Esophagus squamous epithelium (tissue), 5 donors: Measurements from ENCODE around the gene ST6GAL1. TPM values are rescaled to one million over a fixed set of nuclear protein-coding genes. Genes with fewer than 3 reads are reported as not detected.
"Not testable (repeated sequence)": the region's sequence is repeated elsewhere in the genome, so short reads cannot be mapped to it uniquely, and the experiment has no call there.

Experiments
- DNase-seq: peaks from one replicate; lab custom pipeline; 2025; lab: John Stamatoyannopoulos, UW
- H3K27ac ChIP-seq, 4 donors: fragments of 200-600 bp; sonication (generic); one replicate each; pipeline ENCODE4 v1.5.1; 2016 to 2019; ENCODE audit warnings: mild to moderate bottlenecking in 1 of 4
- H3K27me3 ChIP-seq, 4 donors: fragments of 200-600 bp; sonication (generic); 1 replicate in 3 of 4; 2 replicates in 1 of 4; pipeline versions ENCODE4 v1.5.1 to v1.6.0; 2017 to 2021; ENCODE audit warnings: antibody characterized with exemption in 1 of 4
- H3K36me3 ChIP-seq, 3 donors: fragments of 200-600 bp; sonication (generic); one replicate each; pipeline ENCODE4 v1.5.1; 2016 to 2019
- H3K4me1 ChIP-seq, 3 donors: fragments of 200-600 bp; sonication (generic); one replicate each; pipeline ENCODE4 v1.5.1; 2017 to 2019
- H3K4me3 ChIP-seq, 4 donors: fragments of 200-600 bp; sonication (generic); 1 replicate in 3 of 4; 2 replicates in 1 of 4; pipeline ENCODE4 v1.5.1; 2016 to 2019; ENCODE audit warnings: mild to moderate bottlenecking in 2 of 4, moderate library complexity in 1 of 4
- H3K9me3 ChIP-seq, 3 donors: fragments of 200-600 bp; sonication (generic); one replicate each; pipeline ENCODE4 v1.5.1; 2016 to 2019
- POLR2A ChIP-seq, 4 donors: fragments of 450-650 bp; IDR thresholded peaks; one replicate each; pipeline ENCODE4 v1.6.1; 2017; ENCODE audit warnings: antibody characterized with exemption in 4 of 4, mild to moderate bottlenecking in 4 of 4, moderate library complexity in 3 of 4
- WGBS, 2 donors: methylation state at CpG; one replicate each; pipeline ENCODE4 v1.1.5; 2018; 5-methylcytosine and 5-hydroxymethylcytosine counted together
- intact Hi-C: fragments of 100-400 bp; cut with DNase I; formaldehyde crosslinking; loops from one replicate; pipeline ENCODE4 v1.15.0; 2022
- total RNA-seq, 4 donors: library from RNA; depleted of rRNA; stranded (reverse); fragments of >200 nt; gene quantifications; one replicate each; pipeline ENCODE4 v1.1.0, GENCODE V29; 2016
- TF ChIP-seq, protein P1 (sequence below), 6 experiments: fragments of 450-650 bp in 4 of 6; fragments of 200-600 bp in 2 of 6; sonication (generic) in 2 of 6; IDR thresholded peaks; one replicate each; pipeline ENCODE4 v1.5.1; 2016 to 2019; ENCODE audit warnings: antibody characterized with exemption in 6 of 6, mild to moderate bottlenecking in 4 of 6, moderate library complexity in 4 of 6
- donor health status: DM: yes; HTN: yes; CAD: no.

The ST6GAL1 gene
- total RNA-seq, 4 donors from 2014 or later: 6.0 to 44.2 (median 15.2) TPM

GRCh38 chr3:187049462-187050101 is 119.3 kb downstream of the ST6GAL1 start:
- intact Hi-C loops: no loop called here
- peaks cover 0 to 30% (median 0%) of the 10 kb centered on the region in 3 donors for H3K36me3 ChIP-seq
- DNase-seq: no peak
- H3K27ac ChIP-seq: no peak overlapping the region
- no peaks in the 10 kb centered on the region for H3K27me3 ChIP-seq
- TF ChIP-seq, protein P1, sequence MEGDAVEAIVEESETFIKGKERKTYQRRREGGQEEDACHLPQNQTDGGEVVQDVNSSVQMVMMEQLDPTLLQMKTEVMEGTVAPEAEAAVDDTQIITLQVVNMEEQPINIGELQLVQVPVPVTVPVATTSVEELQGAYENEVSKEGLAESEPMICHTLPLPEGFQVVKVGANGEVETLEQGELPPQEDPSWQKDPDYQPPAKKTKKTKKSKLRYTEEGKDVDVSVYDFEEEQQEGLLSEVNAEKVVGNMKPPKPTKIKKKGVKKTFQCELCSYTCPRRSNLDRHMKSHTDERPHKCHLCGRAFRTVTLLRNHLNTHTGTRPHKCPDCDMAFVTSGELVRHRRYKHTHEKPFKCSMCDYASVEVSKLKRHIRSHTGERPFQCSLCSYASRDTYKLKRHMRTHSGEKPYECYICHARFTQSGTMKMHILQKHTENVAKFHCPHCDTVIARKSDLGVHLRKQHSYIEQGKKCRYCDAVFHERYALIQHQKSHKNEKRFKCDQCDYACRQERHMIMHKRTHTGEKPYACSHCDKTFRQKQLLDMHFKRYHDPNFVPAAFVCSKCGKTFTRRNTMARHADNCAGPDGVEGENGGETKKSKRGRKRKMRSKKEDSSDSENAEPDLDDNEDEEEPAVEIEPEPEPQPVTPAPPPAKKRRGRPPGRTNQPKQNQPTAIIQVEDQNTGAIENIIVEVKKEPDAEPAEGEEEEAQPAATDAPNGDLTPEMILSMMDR (IDR thresholded peaks at IDR 0.05): no peak
- no peak for TF ChIP-seq POLR2A (IDR thresholded peaks at IDR 0.05)
- 74 to 98% methylated on average over 5 of the region's 5 CpGs for WGBS, 2 donors
- H3K9me3 ChIP-seq: peaks cover 0 to 12% (median 0%) of the 10 kb centered on the region in 3 donors
- H3K4me1 ChIP-seq: peaks cover 0 to 5% (median 0%) of the 10 kb centered on the region in 3 donors
- no peak overlapping the region for H3K4me3 ChIP-seq

- Histone ChIP-seq H3K4me1 (no peaks in the 10 kb centered on the region), H3K36me3 (peaks cover 0 to 35% (median 0%) of the 10 kb centered on the region in 3 donors), H3K27ac (no peak overlapping the region), H3K4me3 (no peak overlapping the region), H3K27me3 (no peaks in the 10 kb centered on the region), H3K9me3 (peaks cover 0 to 14% (median 0%) of the 10 kb centered on the region in 3 donors)
- TF ChIP-seq, protein P1 (IDR thresholded peaks at IDR 0.05): no peak
- TF ChIP-seq POLR2A (IDR thresholded peaks at IDR 0.05): no peak
- no peak for DNase-seq
- WGBS, 2 donors: 91 to 96% methylated on average over 5 of the region's 5 CpGs
- intact Hi-C loops: no loop called here
Observed at GRCh38 chr3:187051066-187051465, 120.7 kb downstream of the ST6GAL1 start.

DNA sequence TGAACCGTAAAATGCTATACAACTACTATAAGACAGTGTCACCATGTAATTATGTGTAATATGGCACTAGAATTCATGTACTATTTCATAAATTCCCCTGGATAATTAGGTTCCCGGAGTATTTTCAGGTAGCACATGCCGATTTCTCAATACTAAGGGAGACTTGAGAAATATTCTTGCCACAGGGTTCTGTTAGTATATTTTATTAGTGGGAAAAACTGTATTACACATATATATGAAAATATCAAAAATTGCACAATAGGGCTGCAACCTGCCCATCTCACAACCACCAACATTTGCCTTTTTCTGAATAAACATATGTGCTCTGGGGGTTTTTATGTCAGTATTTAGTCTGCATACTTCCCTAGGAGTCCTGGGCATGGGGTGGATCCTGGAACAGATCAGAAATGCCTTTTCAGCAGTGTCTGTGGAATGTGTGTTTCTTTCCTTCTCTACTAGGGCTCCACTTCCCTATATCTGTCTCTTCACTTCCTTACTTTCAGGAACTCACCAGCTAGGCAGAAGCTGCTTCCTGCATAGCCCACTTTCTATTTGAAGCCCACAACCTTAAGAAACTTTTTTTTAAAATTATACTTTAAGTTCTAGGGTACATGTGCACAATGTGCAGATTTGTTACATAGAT is 121.5 kb downstream of the ST6GAL1 start:
- WGBS, 2 donors: 84 to 86% methylated on average over 3 of the region's 3 CpGs
- H3K36me3 ChIP-seq: peaks cover 0 to 42% (median 0%) of the 10 kb centered on the region in 3 donors
- no peak for TF ChIP-seq POLR2A (IDR thresholded peaks at IDR 0.05)
- TF ChIP-seq, protein P1 (IDR thresholded peaks at IDR 0.05): no peak
- no peak for DNase-seq
- H3K27ac ChIP-seq: no peak overlapping the region
- H3K4me3 ChIP-seq: no peak overlapping the region
- no peaks in the 10 kb centered on the region for H3K4me1 ChIP-seq
- H3K27me3 ChIP-seq: no peaks in the 10 kb centered on the region
- intact Hi-C loops: no loop called here
- peaks cover 0 to 14% (median 0%) of the 10 kb centered on the region in 3 donors for H3K9me3 ChIP-seq

- H3K4me3 ChIP-seq, H3K27me3 ChIP-seq, DNase-seq, H3K4me1 ChIP-seq, intact Hi-C loops, H3K27ac ChIP-seq: not testable (repeated sequence)
- H3K9me3 ChIP-seq: peaks cover 0 to 17% (median 0%) of the 10 kb centered on the region in 3 donors
- peaks cover 0 to 47% (median 0%) of the 10 kb centered on the region in 3 donors for H3K36me3 ChIP-seq
- WGBS, 2 donors: 92 to 100% methylated on average over 2 of the region's 2 CpGs
Observed at GRCh38 chr3:187052427-187052826, 122.1 kb downstream of the ST6GAL1 start.

DNA sequence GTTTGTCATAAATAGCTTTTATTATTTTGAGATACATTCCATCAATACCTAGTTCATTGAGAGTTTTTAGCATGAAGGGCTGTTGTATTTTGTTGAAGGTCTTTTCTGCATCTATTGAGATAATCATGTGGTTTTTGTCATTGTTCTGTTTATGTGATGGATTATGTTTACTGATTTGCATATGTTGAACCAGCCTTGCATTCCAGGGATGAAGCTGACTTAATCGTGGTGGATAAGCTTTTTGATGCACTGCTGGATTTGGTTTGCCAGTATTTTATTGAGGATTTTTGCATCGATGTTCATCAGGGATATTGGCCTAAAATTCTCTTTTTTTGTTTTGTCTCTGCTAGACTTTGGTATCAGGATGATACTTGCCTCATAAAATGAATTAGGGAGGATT is 124.1 kb downstream of the ST6GAL1 start:
- H3K27me3 ChIP-seq, intact Hi-C loops, H3K27ac ChIP-seq, H3K4me3 ChIP-seq, H3K4me1 ChIP-seq, DNase-seq: not testable (repeated sequence)
- peaks cover 0 to 24% (median 4%) of the 10 kb centered on the region in 3 donors for H3K9me3 ChIP-seq
- WGBS, 2 donors: 81 to 94% methylated on average over 2 of the region's 2 CpGs
- H3K36me3 ChIP-seq: peaks cover 0 to 56% (median 0%) of the 10 kb centered on the region in 3 donors

DNA sequence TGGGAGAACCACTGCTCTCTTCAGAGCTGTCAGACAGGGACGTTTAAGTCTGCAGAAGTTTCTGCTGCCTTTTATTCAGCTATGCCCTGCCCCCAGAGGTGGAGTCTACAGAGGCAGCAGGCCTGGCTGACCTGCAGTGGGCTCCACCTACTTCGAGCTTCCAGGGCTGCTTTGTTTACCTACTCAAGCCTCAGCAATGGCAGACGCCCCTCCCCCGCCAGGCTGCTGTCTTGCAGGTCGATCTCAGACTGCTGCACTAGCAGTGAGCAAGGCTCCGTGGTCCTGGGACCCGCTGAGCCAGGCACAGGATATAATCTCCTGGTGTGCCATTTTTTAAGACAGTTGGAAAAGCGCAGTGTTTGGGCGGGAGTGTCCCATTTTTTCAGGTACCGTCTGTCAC is 127.5 kb downstream of the ST6GAL1 start:
- H3K27me3 ChIP-seq, H3K27ac ChIP-seq, H3K4me1 ChIP-seq, H3K4me3 ChIP-seq, DNase-seq, intact Hi-C loops: not testable (repeated sequence)
- WGBS, 2 donors: 100% methylated on average over 2 of the region's 10 CpGs
- peaks cover 0 to 24% (median 4%) of the 10 kb centered on the region in 3 donors for H3K9me3 ChIP-seq
- H3K36me3 ChIP-seq: peaks cover 0 to 50% (median 0%) of the 10 kb centered on the region in 3 donors
